ENCODE data around the gene FBXO24.

Gene FBXO24

GRCh38 chr7:100632951-100633717 is 47.0 kb downstream of the FBXO24 start:
- H3K27me3 Mint-ChIP-seq (ENCODE audit: low read depth, poor library complexity), result peaks cover 74% of the 10 kb centered on the region
- peak; percentile 38 for TF ChIP-seq CTCF (IDR thresholded peaks at IDR 0.05)
- H3K27ac Mint-ChIP-seq, result no peak overlapping the region
- H3K4me3 Mint-ChIP-seq, result peak overlapping the region; percentile 81
- H3K4me1 Mint-ChIP-seq, result peaks cover 9% of the 10 kb centered on the region
- peak; percentile 59 for DNase-seq
- H3K36me3 Mint-ChIP-seq (ENCODE audit: low read depth), result no peaks in the 10 kb centered on the region
- H3K9me3 Mint-ChIP-seq, result no peaks in the 10 kb centered on the region

GRCh38 chr7:100639995-100640516 is 53.9 kb downstream of the FBXO24 start:
- Mint-ChIP-seq H3K4me3 (no peak overlapping the region), H3K27me3 (ENCODE audit: low read depth, poor library complexity) (peaks cover 37% of the 10 kb centered on the region), H3K27ac (no peak overlapping the region), H3K4me1 (peaks cover 25% of the 10 kb centered on the region), H3K9me3 (no peaks in the 10 kb centered on the region), H3K36me3 (ENCODE audit: low read depth) (no peaks in the 10 kb centered on the region)
- no peak for DNase-seq
- no peak for TF ChIP-seq CTCF (IDR thresholded peaks at IDR 0.05)

GRCh38 chr7:100640517-100641440 is 54.7 kb downstream of the FBXO24 start:
- no peak for DNase-seq
- Mint-ChIP-seq H3K27me3 (ENCODE audit: low read depth, poor library complexity) (peaks cover 37% of the 10 kb centered on the region), H3K9me3 (no peaks in the 10 kb centered on the region)

GRCh38 chr7:100641463-100641859 is 55.3 kb downstream of the FBXO24 start, which contains the start of gene TFR2:
Gene TFR2, minus strand, starts transcription at chr7:100641552. Its CDS starts 43 bp downstream, at chr7:100641509.
- no peak for DNase-seq
- Mint-ChIP-seq H3K4me1 (peaks cover 30% of the 10 kb centered on the region), H3K36me3 (ENCODE audit: low read depth) (no peaks in the 10 kb centered on the region), H3K9me3 (no peaks in the 10 kb centered on the region), H3K4me3 (no peak within 1 kb of the TSS), H3K27me3 (ENCODE audit: low read depth, poor library complexity) (peaks cover 33% of the 10 kb centered on the region), H3K27ac (no peak within 1 kb of the TSS)
- TF ChIP-seq CTCF (IDR thresholded peaks at IDR 0.05), result no peak

More at GRCh38 chr7:100640517-100641440, 54.7 kb downstream of the FBXO24 start:
- no peak overlapping the region for H3K27ac Mint-ChIP-seq
- H3K4me1 Mint-ChIP-seq, result peaks cover 30% of the 10 kb centered on the region
- H3K4me3 Mint-ChIP-seq, result no peak overlapping the region
- TF ChIP-seq CTCF (IDR thresholded peaks at IDR 0.05), result no peak
- H3K36me3 Mint-ChIP-seq (ENCODE audit: low read depth), result no peaks in the 10 kb centered on the region

GRCh38 chr7:100641860-100642533 is 55.9 kb downstream of the FBXO24 start:
- Mint-ChIP-seq H3K9me3 (no peaks in the 10 kb centered on the region), H3K36me3 (ENCODE audit: low read depth) (no peaks in the 10 kb centered on the region), H3K4me3 (no peak overlapping the region), H3K27ac (no peak overlapping the region), H3K27me3 (ENCODE audit: low read depth, poor library complexity) (peaks cover 29% of the 10 kb centered on the region), H3K4me1 (peaks cover 30% of the 10 kb centered on the region)
- no peak for TF ChIP-seq CTCF (IDR thresholded peaks at IDR 0.05)
- no peak for DNase-seq

Data from nephron progenitor cell (in vitro differentiated cells).